SK-N-SH treated with all-trans-retinoic acid at 6 μM for 48 hours (cell line): Measurements from ENCODE around the gene GPR153.

Source experiments
- ATAC-seq: fragments of 200-7000 bp; cut with Tn5 transposase; 3 replicates; pipeline ENCODE4 v1.9.1; 2020; ENCODE audit warnings: mild to moderate bottlenecking, moderate library complexity
- ARNTL ChIP-seq: fragments of 450-650 bp; formaldehyde crosslinking; IDR thresholded peaks from 2 replicates; pipeline ENCODE4 v1.5.0; 2020; ENCODE audit warnings: low read depth, mild to moderate bottlenecking, moderate library complexity, borderline replicate concordance
- BACH2 ChIP-seq: fragments of 250-450 bp; sonication (Bioruptor Pico); IDR thresholded peaks from 2 replicates; pipeline ENCODE4 v1.9.0; 2021; ENCODE audit warnings: mild to moderate bottlenecking, borderline replicate concordance
- CSDC2 ChIP-seq: fragments of 250-450 bp; sonication (Bioruptor Pico); IDR thresholded peaks from 2 replicates; pipeline ENCODE4 v1.5.0; 2020; ENCODE audit warnings: mild to moderate bottlenecking, moderate library complexity
- ESRRG ChIP-seq: fragments of 250-450 bp; sonication (Bioruptor Pico); IDR thresholded peaks from 2 replicates; pipeline ENCODE4 v1.6.1; 2021; ENCODE audit warnings: mild to moderate bottlenecking
- GLIS3 ChIP-seq: fragments of 250-450 bp; sonication (Bioruptor Pico); IDR thresholded peaks from 2 replicates; pipeline ENCODE4 v1.5.0; 2020; ENCODE audit warnings: mild to moderate bottlenecking, moderate library complexity
- OSR1 ChIP-seq: fragments of 250-450 bp; sonication (Bioruptor Pico); IDR thresholded peaks from 2 replicates; pipeline ENCODE4 v1.8.0; 2022; ENCODE audit warnings: moderate library complexity, mild to moderate bottlenecking, inconsistent platforms
- PPARA ChIP-seq: fragments of 250-450 bp; sonication (Bioruptor Pico); IDR thresholded peaks from 2 replicates; pipeline ENCODE4 v1.5.0; 2020; ENCODE audit warnings: mild to moderate bottlenecking, borderline replicate concordance
- RARB ChIP-seq: fragments of 250-450 bp; sonication (Bioruptor Pico); IDR thresholded peaks from 2 replicates; pipeline ENCODE4 v1.8.0; 2021; ENCODE audit warnings: mild to moderate bottlenecking, moderate library complexity
- SNAI2 ChIP-seq: fragments of 250-450 bp; sonication (Bioruptor Pico); IDR thresholded peaks from 2 replicates; pipeline ENCODE4 v1.5.0; 2020; ENCODE audit warnings: mild to moderate bottlenecking, moderate library complexity
- TOX ChIP-seq: fragments of 250-450 bp; sonication (Bioruptor Pico); IDR thresholded peaks from 2 replicates; pipeline ENCODE4 v1.8.0; 2021; ENCODE audit warnings: mild to moderate bottlenecking, moderate library complexity, borderline replicate concordance
- ZC3H10 ChIP-seq: fragments of 250-450 bp; sonication (Bioruptor Pico); IDR thresholded peaks from 2 replicates; pipeline ENCODE4 v1.5.1; 2021; ENCODE audit warnings: mild to moderate bottlenecking, moderate library complexity
- ZFP30 ChIP-seq: fragments of 450-650 bp; formaldehyde crosslinking; IDR thresholded peaks from 2 replicates; pipeline ENCODE4 v1.5.0; 2022; ENCODE audit warnings: mild to moderate bottlenecking, moderate library complexity
- ZNF565 ChIP-seq: fragments of 450-650 bp; formaldehyde crosslinking; conservative IDR thresholded peaks from 2 replicates; pipeline ENCODE4 v1.5.0; 2020; ENCODE audit warnings: low read depth, mild to moderate bottlenecking, moderate library complexity
- ZNF70 ChIP-seq: fragments of 450-650 bp; formaldehyde crosslinking; IDR thresholded peaks from 2 replicates; pipeline ENCODE4 v1.5.0; 2020; ENCODE audit warnings: mild to moderate bottlenecking, moderate library complexity
- ZNF8 ChIP-seq: fragments of 450-650 bp; formaldehyde crosslinking; IDR thresholded peaks from 2 replicates; pipeline ENCODE4 v1.5.0; 2020; ENCODE audit warnings: mild to moderate bottlenecking, moderate library complexity
- TF ChIP-seq, protein P1 (sequence below): fragments of 250-450 bp; sonication (Bioruptor Pico); IDR thresholded peaks from 2 replicates; pipeline ENCODE4 v1.8.0; 2020; ENCODE audit warnings: mild to moderate bottlenecking, moderate library complexity, borderline replicate concordance
- TF ChIP-seq, protein P2 (sequence below): fragments of 250-450 bp; sonication (Bioruptor Pico); IDR thresholded peaks from 2 replicates; pipeline ENCODE4 v1.5.0; 2020; ENCODE audit warnings: mild to moderate bottlenecking, moderate library complexity
- TF ChIP-seq, protein P3 (sequence below): fragments of 250-450 bp; sonication (Bioruptor Pico); IDR thresholded peaks from 2 replicates; pipeline ENCODE4 v1.8.0; 2021; ENCODE audit warnings: low read depth, mild to moderate bottlenecking, moderate library complexity, borderline replicate concordance
- TF ChIP-seq, protein P4 (sequence below): fragments of 250-450 bp; sonication (Bioruptor Pico); IDR thresholded peaks from 2 replicates; pipeline ENCODE4 v1.5.1; 2021; ENCODE audit warnings: mild to moderate bottlenecking, moderate library complexity
- TF ChIP-seq, protein P5 (sequence below): fragments of 250-450 bp; sonication (Bioruptor Pico); IDR thresholded peaks from 2 replicates; pipeline ENCODE4 v1.5.1; 2020; ENCODE audit warnings: low read depth, mild to moderate bottlenecking, moderate library complexity

Gene GPR153

DNA sequence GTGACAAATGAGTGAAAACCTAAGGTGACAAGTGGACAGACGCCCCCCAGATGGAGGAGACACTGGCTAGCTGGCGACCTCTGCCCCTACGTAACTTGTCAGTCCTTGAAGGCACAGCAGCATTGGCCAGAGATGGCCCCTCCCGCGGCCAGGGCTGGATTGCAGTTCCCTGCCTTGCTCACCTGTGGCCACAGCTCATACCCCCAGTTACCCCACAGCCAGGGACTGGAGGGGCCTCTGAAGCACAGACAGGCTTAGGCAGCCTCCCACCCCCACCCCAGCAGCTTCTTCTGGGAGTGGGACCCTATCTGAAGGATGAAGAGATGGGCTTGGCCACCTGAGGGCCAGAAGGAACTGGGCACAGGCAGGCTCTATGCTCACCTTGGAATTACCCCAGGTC, 13.2 kb downstream of the GPR153 start:
- no peak for TF ChIP-seq OSR1
- TF ChIP-seq, protein P1, sequence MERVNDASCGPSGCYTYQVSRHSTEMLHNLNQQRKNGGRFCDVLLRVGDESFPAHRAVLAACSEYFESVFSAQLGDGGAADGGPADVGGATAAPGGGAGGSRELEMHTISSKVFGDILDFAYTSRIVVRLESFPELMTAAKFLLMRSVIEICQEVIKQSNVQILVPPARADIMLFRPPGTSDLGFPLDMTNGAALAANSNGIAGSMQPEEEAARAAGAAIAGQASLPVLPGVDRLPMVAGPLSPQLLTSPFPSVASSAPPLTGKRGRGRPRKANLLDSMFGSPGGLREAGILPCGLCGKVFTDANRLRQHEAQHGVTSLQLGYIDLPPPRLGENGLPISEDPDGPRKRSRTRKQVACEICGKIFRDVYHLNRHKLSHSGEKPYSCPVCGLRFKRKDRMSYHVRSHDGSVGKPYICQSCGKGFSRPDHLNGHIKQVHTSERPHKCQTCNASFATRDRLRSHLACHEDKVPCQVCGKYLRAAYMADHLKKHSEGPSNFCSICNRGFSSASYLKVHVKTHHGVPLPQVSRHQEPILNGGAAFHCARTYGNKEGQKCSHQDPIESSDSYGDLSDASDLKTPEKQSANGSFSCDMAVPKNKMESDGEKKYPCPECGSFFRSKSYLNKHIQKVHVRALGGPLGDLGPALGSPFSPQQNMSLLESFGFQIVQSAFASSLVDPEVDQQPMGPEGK (CRISPR knock-in tag), result no peak
- TF ChIP-seq, protein P2, sequence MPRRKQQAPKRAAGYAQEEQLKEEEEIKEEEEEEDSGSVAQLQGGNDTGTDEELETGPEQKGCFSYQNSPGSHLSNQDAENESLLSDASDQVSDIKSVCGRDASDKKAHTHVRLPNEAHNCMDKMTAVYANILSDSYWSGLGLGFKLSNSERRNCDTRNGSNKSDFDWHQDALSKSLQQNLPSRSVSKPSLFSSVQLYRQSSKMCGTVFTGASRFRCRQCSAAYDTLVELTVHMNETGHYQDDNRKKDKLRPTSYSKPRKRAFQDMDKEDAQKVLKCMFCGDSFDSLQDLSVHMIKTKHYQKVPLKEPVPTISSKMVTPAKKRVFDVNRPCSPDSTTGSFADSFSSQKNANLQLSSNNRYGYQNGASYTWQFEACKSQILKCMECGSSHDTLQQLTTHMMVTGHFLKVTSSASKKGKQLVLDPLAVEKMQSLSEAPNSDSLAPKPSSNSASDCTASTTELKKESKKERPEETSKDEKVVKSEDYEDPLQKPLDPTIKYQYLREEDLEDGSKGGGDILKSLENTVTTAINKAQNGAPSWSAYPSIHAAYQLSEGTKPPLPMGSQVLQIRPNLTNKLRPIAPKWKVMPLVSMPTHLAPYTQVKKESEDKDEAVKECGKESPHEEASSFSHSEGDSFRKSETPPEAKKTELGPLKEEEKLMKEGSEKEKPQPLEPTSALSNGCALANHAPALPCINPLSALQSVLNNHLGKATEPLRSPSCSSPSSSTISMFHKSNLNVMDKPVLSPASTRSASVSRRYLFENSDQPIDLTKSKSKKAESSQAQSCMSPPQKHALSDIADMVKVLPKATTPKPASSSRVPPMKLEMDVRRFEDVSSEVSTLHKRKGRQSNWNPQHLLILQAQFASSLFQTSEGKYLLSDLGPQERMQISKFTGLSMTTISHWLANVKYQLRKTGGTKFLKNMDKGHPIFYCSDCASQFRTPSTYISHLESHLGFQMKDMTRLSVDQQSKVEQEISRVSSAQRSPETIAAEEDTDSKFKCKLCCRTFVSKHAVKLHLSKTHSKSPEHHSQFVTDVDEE (CRISPR knock-in tag), result no peak
- no peak for ATAC-seq

DNA sequence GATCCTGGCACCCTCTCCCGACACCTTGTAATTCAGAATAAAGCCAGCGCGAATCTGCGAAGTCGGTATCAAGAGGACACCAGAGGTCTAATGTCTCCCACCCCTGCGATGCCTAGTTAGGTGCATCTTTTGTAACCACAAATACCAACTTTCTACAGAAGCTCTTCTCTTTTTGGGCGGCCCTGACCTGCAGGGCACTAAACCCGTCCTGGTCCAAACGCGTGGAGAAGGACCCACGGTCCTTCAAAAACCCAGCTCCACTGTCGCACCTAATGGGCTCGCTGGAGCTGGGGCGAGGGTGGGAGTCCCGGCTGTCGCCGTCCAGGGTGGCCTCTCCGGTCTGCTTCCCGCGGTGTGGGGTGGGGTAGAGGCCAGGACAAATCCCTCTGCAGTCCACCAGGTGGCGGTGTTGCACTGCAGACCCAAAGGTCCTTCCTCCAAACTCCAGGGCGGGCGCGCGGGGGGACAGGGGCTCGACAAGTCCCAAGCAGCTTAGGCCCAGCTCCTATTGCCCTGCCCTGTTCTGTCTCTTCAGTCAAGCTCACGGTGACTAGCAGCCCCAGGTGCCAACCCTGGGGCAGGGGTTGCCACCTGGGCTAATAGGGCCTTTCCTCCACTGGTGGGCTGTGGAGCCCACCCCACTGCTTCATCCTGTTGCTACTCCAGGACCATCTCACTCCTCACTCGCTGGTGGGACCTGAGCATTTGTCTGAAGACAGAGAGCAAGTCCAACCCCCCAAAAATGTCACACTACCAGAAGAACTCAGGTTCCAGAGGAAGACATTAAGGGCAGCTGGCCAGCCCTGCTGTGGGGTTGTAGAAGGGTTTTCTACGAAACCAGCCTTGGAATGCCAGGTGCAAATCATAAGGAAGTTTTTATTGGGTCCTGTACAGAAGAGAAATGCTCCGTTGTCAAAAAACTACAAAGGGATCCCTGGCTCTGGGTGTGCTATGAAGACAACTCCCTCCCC, 14.1 kb downstream of the GPR153 start:
- ATAC-seq, result peak; percentile 81
- TF ChIP-seq ARNTL (CRISPR knock-in tag), result no peak
- TF ChIP-seq, all 23 proteins: peak for 0

DNA sequence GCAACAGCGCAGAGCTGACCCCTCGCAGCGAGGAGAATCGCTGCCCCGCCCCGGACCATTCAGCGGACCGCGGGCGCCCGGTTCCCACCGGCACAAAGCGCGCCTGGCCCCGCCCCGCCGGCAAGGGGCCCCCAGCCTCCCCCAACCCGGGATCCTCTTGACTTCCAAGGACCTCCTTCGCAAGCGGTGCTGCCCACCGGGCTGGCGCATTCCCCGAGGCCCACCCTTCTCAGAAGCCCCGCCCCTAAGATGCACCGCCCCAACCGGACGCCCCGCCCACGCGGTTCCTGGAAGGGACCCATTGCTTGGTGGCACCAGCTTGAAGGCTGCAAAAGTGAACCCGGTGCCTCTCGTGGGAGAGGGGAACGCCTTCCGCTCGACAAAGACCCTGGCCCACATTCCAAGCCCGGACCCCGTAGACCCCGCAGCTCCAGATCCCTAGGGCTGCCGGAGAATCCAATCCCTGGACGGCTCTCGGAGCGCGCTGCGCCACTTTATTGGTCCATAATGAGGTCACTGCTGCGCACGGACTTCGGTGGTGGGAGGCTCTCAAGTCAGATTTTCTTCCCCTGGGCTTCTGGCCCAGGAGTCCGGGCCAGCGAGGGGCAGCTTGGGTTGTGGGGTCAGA, 14.9 kb downstream of the GPR153 start:
- TF ChIP-seq ZNF565 (CRISPR knock-in tag) (no peak), CSDC2 (CRISPR knock-in tag) (no peak), ZNF70 (CRISPR knock-in tag) (no peak), ZFP30 (CRISPR knock-in tag) (no peak), ARNTL (CRISPR knock-in tag) (no peak), SNAI2 (CRISPR knock-in tag) (no peak), PPARA (CRISPR knock-in tag) (no peak), ZNF8 (no peak), BACH2 (CRISPR knock-in tag) (no peak), ZC3H10 (CRISPR knock-in tag) (no peak), TOX (CRISPR knock-in tag) (no peak), OSR1 (no peak), GLIS3 (CRISPR knock-in tag) (no peak), ESRRG (no peak), RARB (no peak)
- TF ChIP-seq, protein P3, sequence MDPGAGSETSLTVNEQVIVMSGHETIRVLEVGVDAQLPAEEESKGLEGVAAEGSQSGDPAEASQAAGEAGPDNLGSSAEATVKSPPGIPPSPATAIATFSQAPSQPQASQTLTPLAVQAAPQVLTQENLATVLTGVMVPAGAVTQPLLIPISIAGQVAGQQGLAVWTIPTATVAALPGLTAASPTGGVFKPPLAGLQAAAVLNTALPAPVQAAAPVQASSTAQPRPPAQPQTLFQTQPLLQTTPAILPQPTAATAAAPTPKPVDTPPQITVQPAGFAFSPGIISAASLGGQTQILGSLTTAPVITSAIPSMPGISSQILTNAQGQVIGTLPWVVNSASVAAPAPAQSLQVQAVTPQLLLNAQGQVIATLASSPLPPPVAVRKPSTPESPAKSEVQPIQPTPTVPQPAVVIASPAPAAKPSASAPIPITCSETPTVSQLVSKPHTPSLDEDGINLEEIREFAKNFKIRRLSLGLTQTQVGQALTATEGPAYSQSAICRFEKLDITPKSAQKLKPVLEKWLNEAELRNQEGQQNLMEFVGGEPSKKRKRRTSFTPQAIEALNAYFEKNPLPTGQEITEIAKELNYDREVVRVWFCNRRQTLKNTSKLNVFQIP (CRISPR knock-in tag), result no peak
- TF ChIP-seq, protein P4, sequence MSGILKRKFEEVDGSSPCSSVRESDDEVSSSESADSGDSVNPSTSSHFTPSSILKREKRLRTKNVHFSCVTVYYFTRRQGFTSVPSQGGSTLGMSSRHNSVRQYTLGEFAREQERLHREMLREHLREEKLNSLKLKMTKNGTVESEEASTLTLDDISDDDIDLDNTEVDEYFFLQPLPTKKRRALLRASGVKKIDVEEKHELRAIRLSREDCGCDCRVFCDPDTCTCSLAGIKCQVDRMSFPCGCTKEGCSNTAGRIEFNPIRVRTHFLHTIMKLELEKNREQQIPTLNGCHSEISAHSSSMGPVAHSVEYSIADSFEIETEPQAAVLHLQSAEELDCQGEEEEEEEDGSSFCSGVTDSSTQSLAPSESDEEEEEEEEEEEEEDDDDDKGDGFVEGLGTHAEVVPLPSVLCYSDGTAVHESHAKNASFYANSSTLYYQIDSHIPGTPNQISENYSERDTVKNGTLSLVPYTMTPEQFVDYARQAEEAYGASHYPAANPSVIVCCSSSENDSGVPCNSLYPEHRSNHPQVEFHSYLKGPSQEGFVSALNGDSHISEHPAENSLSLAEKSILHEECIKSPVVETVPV (CRISPR knock-in tag), result no peak
- TF ChIP-seq, protein P2 (CRISPR knock-in tag), result no peak
- TF ChIP-seq, protein P1 (CRISPR knock-in tag), result no peak
- TF ChIP-seq, protein P5, sequence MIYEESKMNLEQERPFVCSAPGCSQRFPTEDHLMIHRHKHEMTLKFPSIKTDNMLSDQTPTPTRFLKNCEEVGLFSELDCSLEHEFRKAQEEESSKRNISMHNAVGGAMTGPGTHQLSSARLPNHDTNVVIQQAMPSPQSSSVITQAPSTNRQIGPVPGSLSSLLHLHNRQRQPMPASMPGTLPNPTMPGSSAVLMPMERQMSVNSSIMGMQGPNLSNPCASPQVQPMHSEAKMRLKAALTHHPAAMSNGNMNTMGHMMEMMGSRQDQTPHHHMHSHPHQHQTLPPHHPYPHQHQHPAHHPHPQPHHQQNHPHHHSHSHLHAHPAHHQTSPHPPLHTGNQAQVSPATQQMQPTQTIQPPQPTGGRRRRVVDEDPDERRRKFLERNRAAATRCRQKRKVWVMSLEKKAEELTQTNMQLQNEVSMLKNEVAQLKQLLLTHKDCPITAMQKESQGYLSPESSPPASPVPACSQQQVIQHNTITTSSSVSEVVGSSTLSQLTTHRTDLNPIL (CRISPR knock-in tag), result no peak
- peak; percentile 55 for ATAC-seq
